ENCODE results near the gene SYK. TPM values are rescaled to one million over a fixed set of nuclear protein-coding genes. Genes with fewer than 3 reads are reported as not detected.

The SYK gene
- total RNA-seq, 1 donor from 2014 or later: 29.2 TPM

GRCh38 chr9:90857091-90857490 lies 55.5 kb downstream of the SYK start:
- H3K36me3 ChIP-seq (ENCODE audit: control insufficient read depth, insufficient read depth, low read length): peaks cover 5% of the 10 kb centered on the region
- TF ChIP-seq CTCF (IDR thresholded peaks at IDR 0.05; ENCODE audit: insufficient read depth, low read length, severe bottlenecking): no peak
- FAIRE-seq: no peak

DNA sequence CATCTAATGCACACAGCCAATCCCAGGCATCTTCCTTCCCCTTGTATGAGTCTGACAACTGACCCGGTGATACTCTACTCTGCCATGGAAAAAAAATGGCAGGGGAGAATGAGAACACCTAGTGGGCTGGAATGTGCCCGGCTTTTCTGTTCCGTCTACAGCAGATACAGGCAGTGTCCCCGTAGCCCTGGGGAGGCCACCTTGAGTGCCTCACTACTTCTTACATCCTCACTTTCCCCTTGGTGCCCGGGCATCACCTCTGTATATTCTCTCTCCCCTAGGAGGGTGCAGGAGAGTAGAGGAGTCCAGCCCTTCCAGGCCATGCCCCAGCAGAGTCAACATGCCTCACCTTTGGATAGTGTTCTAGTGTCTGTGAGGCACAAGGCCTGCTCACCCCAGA lies 56.2 kb downstream of the SYK start:
- no peak for FAIRE-seq
- no peaks in the 10 kb centered on the region for H3K27me3 ChIP-seq (ENCODE audit: control insufficient read depth, insufficient read depth, low read length)
- TF ChIP-seq CTCF (IDR thresholded peaks at IDR 0.05; ENCODE audit: insufficient read depth, low read length, severe bottlenecking): no peak

More at GRCh38 chr9:90857091-90857490, 55.5 kb downstream of the SYK start:
- no peak for DNase-seq (ENCODE audit: low read depth)
- no peaks in the 10 kb centered on the region for H3K27me3 ChIP-seq (ENCODE audit: control insufficient read depth, insufficient read depth, low read length)
- no peak overlapping the region for H3K4me3 ChIP-seq (ENCODE audit: low read depth, low read length)

DNA sequence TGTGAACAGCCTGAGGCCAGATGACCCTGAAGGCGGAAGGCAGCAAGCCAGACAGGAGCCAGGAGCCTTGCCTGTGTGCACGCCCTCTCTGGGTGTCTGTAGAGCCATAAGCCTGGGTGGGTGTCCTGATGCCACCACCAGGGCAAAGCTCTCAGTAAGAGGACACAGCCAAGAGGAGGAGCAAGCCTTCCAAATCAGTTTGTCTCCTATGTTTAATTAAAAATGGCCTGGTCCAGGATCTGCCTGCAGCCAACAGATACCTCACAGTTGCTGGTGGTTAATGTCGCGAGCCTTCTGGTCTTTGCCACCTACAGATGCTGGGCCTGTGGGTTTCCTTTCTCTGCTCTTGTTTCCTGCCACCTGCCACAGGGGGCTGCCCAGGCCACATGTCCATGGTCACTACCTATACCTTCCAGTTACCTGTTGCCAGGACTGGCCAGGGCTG lies 56.9 kb downstream of the SYK start:
- no peak for DNase-seq (ENCODE audit: low read depth)

More for the DNA sequence above, 56.2 kb downstream of the SYK start:
- Histone ChIP-seq H3K36me3 (ENCODE audit: control insufficient read depth, insufficient read depth, low read length) (peaks cover 6% of the 10 kb centered on the region), H3K4me3 (ENCODE audit: low read depth, low read length) (no peak overlapping the region)
- no peak for DNase-seq (ENCODE audit: low read depth)

GRCh38 chr9:90860382-90860781 lies 58.8 kb downstream of the SYK start:
- no peak for TF ChIP-seq CTCF (IDR thresholded peaks at IDR 0.05; ENCODE audit: insufficient read depth, low read length, severe bottlenecking)
- DNase-seq (ENCODE audit: low read depth) (no peak), FAIRE-seq (no peak)
- Histone ChIP-seq H3K27me3 (ENCODE audit: control insufficient read depth, insufficient read depth, low read length) (no peaks in the 10 kb centered on the region), H3K36me3 (ENCODE audit: control insufficient read depth, insufficient read depth, low read length) (peaks cover 5% of the 10 kb centered on the region), H3K4me3 (ENCODE audit: low read depth, low read length) (no peak overlapping the region)

More for the DNA sequence above, 56.9 kb downstream of the SYK start:
- no peak for TF ChIP-seq CTCF (IDR thresholded peaks at IDR 0.05; ENCODE audit: insufficient read depth, low read length, severe bottlenecking)
- Histone ChIP-seq H3K27me3 (ENCODE audit: control insufficient read depth, insufficient read depth, low read length) (no peaks in the 10 kb centered on the region), H3K4me3 (ENCODE audit: low read depth, low read length) (no peak overlapping the region), H3K36me3 (ENCODE audit: control insufficient read depth, insufficient read depth, low read length) (peaks cover 5% of the 10 kb centered on the region)
- no peak for FAIRE-seq

- TF ChIP-seq CTCF (IDR thresholded peaks at IDR 0.05; ENCODE audit: insufficient read depth, low read length, severe bottlenecking): no peak
- Histone ChIP-seq H3K27me3 (ENCODE audit: control insufficient read depth, insufficient read depth, low read length) (no peaks in the 10 kb centered on the region), H3K4me3 (ENCODE audit: low read depth, low read length) (no peak overlapping the region), H3K36me3 (ENCODE audit: control insufficient read depth, insufficient read depth, low read length) (peaks cover 5% of the 10 kb centered on the region)
- DNase-seq (ENCODE audit: low read depth): no peak
- FAIRE-seq: no peak
These were observed 59.2 kb downstream of the SYK start for GRCh38 chr9:90860826-90861225.

DNA sequence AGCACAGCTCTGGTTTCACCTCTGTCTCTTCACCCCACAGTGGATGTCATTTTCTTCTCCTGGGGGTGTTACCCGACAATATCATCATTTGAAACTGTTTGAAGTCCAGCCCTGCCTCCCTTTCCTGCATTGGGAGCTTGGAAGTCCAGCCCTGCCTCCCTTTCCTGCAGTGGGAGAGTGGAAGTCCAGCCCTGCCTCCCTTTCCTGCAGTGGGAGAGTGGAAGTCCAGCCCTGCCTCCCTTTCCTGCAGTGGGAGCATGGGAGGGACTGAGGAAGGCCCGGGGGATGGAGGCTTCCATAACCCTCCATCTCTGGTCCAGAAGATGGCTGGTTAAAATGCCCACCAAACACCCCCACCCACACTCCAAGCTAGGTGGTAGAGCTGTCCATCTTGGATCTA lies 59.8 kb downstream of the SYK start:
- TF ChIP-seq CTCF (IDR thresholded peaks at IDR 0.05; ENCODE audit: insufficient read depth, low read length, severe bottlenecking): no peak
- DNase-seq (ENCODE audit: low read depth) (no peak), FAIRE-seq (no peak)
- Histone ChIP-seq H3K36me3 (ENCODE audit: control insufficient read depth, insufficient read depth, low read length) (peaks cover 5% of the 10 kb centered on the region), H3K27me3 (ENCODE audit: control insufficient read depth, insufficient read depth, low read length) (no peaks in the 10 kb centered on the region), H3K4me3 (ENCODE audit: low read depth, low read length) (no peak overlapping the region)

Measured in bronchial epithelial cell (primary cell).